Suprapubic skin (tissue), 4 donors: ENCODE data around the gene TNFRSF1B.

Experiments
- CTCF ChIP-seq, 2 donors: fragments of 200-600 bp in 1 of 2; fragments of 450-650 bp in 1 of 2; sonication (generic) in 1 of 2; IDR thresholded peaks; one replicate each; pipeline ENCODE4 v1.5.1; 2016 to 2019; ENCODE audit warnings: antibody characterized with exemption in 2 of 2, mild to moderate bottlenecking in 1 of 2, moderate library complexity in 1 of 2
- EP300 ChIP-seq: sonication (generic); formaldehyde crosslinking; IDR thresholded peaks from one replicate; pipeline ENCODE4 v1.6.1; 2017; ENCODE audit warnings: antibody characterized with exemption
- POLR2AphosphoS5 ChIP-seq, 3 donors: sonication (generic); formaldehyde crosslinking; IDR thresholded peaks; one replicate each; pipeline ENCODE4 v1.6.1; 2017; ENCODE audit warnings: antibody characterized with exemption in 3 of 3

GRCh38 chr1:12167493-12168429 is 970 bp downstream of the TNFRSF1B start:
- TF ChIP-seq CTCF (IDR thresholded peaks at IDR 0.05) (no peak), POLR2AphosphoS5 (IDR thresholded peaks at IDR 0.05) (no peak), EP300 (no peak)
